Globus pallidus (tissue), 1 donor: Measurements from ENCODE around the gene ITGA7.

ENCODE experiments used
- DNase-seq: peaks from one replicate; pipeline ENCODE4 v3.0.0-alpha.2; 2015; ENCODE audit warnings: low spot score

The ITGA7 gene

GRCh38 chr12:55700255-55701018, 7.3 kb downstream of the ITGA7 start:
- no peak for DNase-seq

- DNase-seq = no peak
Observed at GRCh38 chr12:55699471-55700055, 8.1 kb downstream of the ITGA7 start.

GRCh38 chr12:55698965-55699364, 8.7 kb downstream of the ITGA7 start:
- no peak for DNase-seq

GRCh38 chr12:55698241-55698955, 9.3 kb downstream of the ITGA7 start:
- DNase-seq = no peak

- DNase-seq = no peak
Observed at GRCh38 chr12:55697686-55698085, 10.0 kb downstream of the ITGA7 start.

- no peak for DNase-seq
Observed at GRCh38 chr12:55696796-55697462, 10.8 kb downstream of the ITGA7 start.

- DNase-seq = no peak
Observed at GRCh38 chr12:55696141-55696540, 11.6 kb downstream of the ITGA7 start.

- no peak for DNase-seq
Observed at GRCh38 chr12:55695349-55695748, 12.4 kb downstream of the ITGA7 start.

GRCh38 chr12:55694651-55695050, 13.1 kb downstream of the ITGA7 start:
- no peak for DNase-seq

GRCh38 chr12:55694188-55694515, 13.6 kb downstream of the ITGA7 start:
- DNase-seq = no peak

GRCh38 chr12:55693323-55694187, 14.1 kb downstream of the ITGA7 start:
- DNase-seq = no peak

- DNase-seq = no peak
Observed at GRCh38 chr12:55692631-55693322, 14.9 kb downstream of the ITGA7 start.

GRCh38 chr12:55688716-55689655, 18.7 kb downstream of the ITGA7 start:
- no peak for DNase-seq

- DNase-seq = no peak
Observed at GRCh38 chr12:55687746-55688145, 20.0 kb downstream of the ITGA7 start.

GRCh38 chr12:55686366-55687010, 21.2 kb downstream of the ITGA7 start:
- DNase-seq = no peak

- no peak for DNase-seq
Observed at GRCh38 chr12:55685671-55686070, 22.0 kb downstream of the ITGA7 start.

- no peak for DNase-seq
Observed at GRCh38 chr12:55684761-55685370, 22.8 kb downstream of the ITGA7 start.

GRCh38 chr12:55683676-55684075, 24.0 kb downstream of the ITGA7 start:
- DNase-seq = no peak
